Measurements from ENCODE around the gene CEP85. TPM values are rescaled to one million over a fixed set of nuclear protein-coding genes. Genes with fewer than 3 reads are reported as not detected.
A peak's percentile ranks its signal among the peaks of the same experiment; 100 is the strongest.

CEP85 gene
- total and polyA plus RNA-seq, 4 experiments from 2014 or later = 6.7 to 21.9 (median 14.9) TPM

- no peaks in the 10 kb centered on the region for H3K9me3 Mint-ChIP-seq
- H3K4me1 ChIP-seq (ENCODE audit: insufficient read depth, low read length) = peaks cover 100% of the 10 kb centered on the region
- CTCF ChIA-PET (ENCODE audit: partially characterized antibody) = interaction anchor here (1.7 to 21.6 kb wide), 8 partner anchors 11 to 108 kb away, joined by 5 to 1027 read pairs (median 16); partner anchors contain the start of genes CD52, CEP85, SH3BGRL3 and UBXN11
- no peaks in the 10 kb centered on the region for H3K27me3 Mint-ChIP-seq
- H3K4me3 ChIP-seq (ENCODE audit: low read length in 2 of 2) = peak overlapping the region; percentile 29 to 77
- H3K9me3 ChIP-seq (ENCODE audit: control insufficient read depth in 1 of 2, low read length in 2 of 2) = no peaks in the 10 kb centered on the region
- peak overlapping the region; percentile 93 to 99 (median 97) for H3K27ac Mint-ChIP-seq
- H3K36me3 ChIP-seq (ENCODE audit: insufficient read depth, low read length) = no peaks in the 10 kb centered on the region
- DNase-seq = no peak
- H3K27ac ChIP-seq (ENCODE audit: low read depth, low read length) = peak overlapping the region; percentile 91
- peaks cover 64 to 99% (median 83%) of the 10 kb centered on the region in 4 donors for H3K4me1 Mint-ChIP-seq
- H3K36me3 Mint-ChIP-seq = peaks cover 0 to 15% of the 10 kb centered on the region in 2 donors
- POLR2A ChIA-PET (ENCODE audit: partially characterized antibody) = interaction anchor here (1.0 to 38.6 kb wide), 17 partner anchors 9 to 184 kb away, joined by 3 to 3358 read pairs (median 8); partner anchors contain the start of genes CD52, CEP85, DHDDS and HMGN2
- intact Hi-C loops (cut with micrococcal nuclease) = loop anchor here (1.0 kb wide), 1 partner anchor 19 kb away; no protein-coding TSS in a partner anchor
- H3K27me3 ChIP-seq (ENCODE audit: insufficient read depth, low read length) = no peaks in the 10 kb centered on the region
- peak overlapping the region; percentile 21 to 92 (median 80) for H3K4me3 Mint-ChIP-seq
These were observed 53.8 kb downstream of the CEP85 start for GRCh38 chr1:26287811-26288210.

- intact Hi-C loops (cut with micrococcal nuclease) = no loop called here
- Histone ChIP-seq H3K9me3 (ENCODE audit: control insufficient read depth in 1 of 2, low read length in 2 of 2) (no peaks in the 10 kb centered on the region), H3K36me3 (ENCODE audit: insufficient read depth, low read length) (no peaks in the 10 kb centered on the region), H3K4me1 (ENCODE audit: insufficient read depth, low read length) (peaks cover 98% of the 10 kb centered on the region), H3K27me3 (ENCODE audit: insufficient read depth, low read length) (no peaks in the 10 kb centered on the region), H3K27ac (ENCODE audit: low read depth, low read length) (peak overlapping the region; percentile 91), H3K4me3 (ENCODE audit: low read length in 2 of 2) (peak overlapping the region in 1 of 2 donors; percentile 29)
- ChIA-PET CTCF (ENCODE audit: partially characterized antibody) (interaction anchor here (0.7 to 21.6 kb wide), 14 partner anchors 11 to 129 kb away, joined by 3 to 1027 read pairs (median 6); partner anchors contain the start of genes CD52, CEP85, SH3BGRL3 and UBXN11), POLR2A (ENCODE audit: partially characterized antibody) (interaction anchor here (0.9 to 38.6 kb wide), 17 partner anchors 10 to 212 kb away, joined by 3 to 3358 read pairs (median 8); partner anchors contain the start of genes CD52, CEP85, DHDDS and HMGN2)
- DNase-seq = peak in 4 of 5 donors; percentile 42 to 83 (median 45)
- Mint-ChIP-seq H3K27ac (peak overlapping the region; percentile 93 to 99 (median 97)), H3K4me1 (peaks cover 60 to 96% (median 76%) of the 10 kb centered on the region in 4 donors), H3K9me3 (no peaks in the 10 kb centered on the region), H3K27me3 (no peaks in the 10 kb centered on the region), H3K36me3 (peaks cover 0 to 8% of the 10 kb centered on the region in 2 donors), H3K4me3 (peak overlapping the region; percentile 58 to 92 (median 79))
These were observed 54.4 kb downstream of the CEP85 start for GRCh38 chr1:26288311-26288941.

GRCh38 chr1:26289158-26290059 lies 55.4 kb downstream of the CEP85 start:
- ChIA-PET POLR2A (ENCODE audit: partially characterized antibody) (interaction anchor here (0.9 to 38.6 kb wide), 13 partner anchors 11 to 211 kb away, joined by 3 to 3358 read pairs (median 11); partner anchors contain the start of genes CD52, CEP85, HMGN2 and SH3BGRL3), CTCF (ENCODE audit: partially characterized antibody) (interaction anchor here (0.7 to 21.6 kb wide), 16 partner anchors 10 to 128 kb away, joined by 3 to 1027 read pairs (median 6); partner anchors contain the start of genes CD52, CEP85, SH3BGRL3 and UBXN11)
- Histone ChIP-seq H3K9me3 (ENCODE audit: control insufficient read depth in 1 of 2, low read length in 2 of 2) (no peaks in the 10 kb centered on the region), H3K27ac (ENCODE audit: low read depth, low read length) (peak overlapping the region; percentile 91), H3K4me1 (ENCODE audit: insufficient read depth, low read length) (peaks cover 88% of the 10 kb centered on the region), H3K36me3 (ENCODE audit: insufficient read depth, low read length) (no peaks in the 10 kb centered on the region), H3K27me3 (ENCODE audit: insufficient read depth, low read length) (no peaks in the 10 kb centered on the region), H3K4me3 (ENCODE audit: low read length in 2 of 2) (peak overlapping the region in 1 of 2 donors; percentile 39)
- Mint-ChIP-seq H3K4me3 (peak overlapping the region in 7 of 8 donors; percentile 72 to 92 (median 81)), H3K4me1 (peaks cover 57 to 94% (median 69%) of the 10 kb centered on the region in 4 donors), H3K9me3 (no peaks in the 10 kb centered on the region), H3K27ac (peak overlapping the region; percentile 93 to 99 (median 97)), H3K27me3 (no peaks in the 10 kb centered on the region), H3K36me3 (peaks cover 0 to 4% of the 10 kb centered on the region in 2 donors)
- intact Hi-C loops (cut with micrococcal nuclease) = no loop called here
- DNase-seq = peak in 4 of 5 donors; percentile 26 to 67 (median 38)

- peak in 1 of 5 donors; percentile 20 for DNase-seq
- Histone ChIP-seq H3K4me3 (ENCODE audit: low read length in 2 of 2) (peak overlapping the region in 1 of 2 donors; percentile 39), H3K27me3 (ENCODE audit: insufficient read depth, low read length) (no peaks in the 10 kb centered on the region), H3K27ac (ENCODE audit: low read depth, low read length) (peak overlapping the region; percentile 91), H3K9me3 (ENCODE audit: control insufficient read depth in 1 of 2, low read length in 2 of 2) (no peaks in the 10 kb centered on the region), H3K36me3 (ENCODE audit: insufficient read depth, low read length) (no peaks in the 10 kb centered on the region), H3K4me1 (ENCODE audit: insufficient read depth, low read length) (peaks cover 79% of the 10 kb centered on the region)
- ChIA-PET POLR2A (ENCODE audit: partially characterized antibody) (interaction anchor here (1.1 to 38.6 kb wide), 7 partner anchors 12 to 88 kb away, joined by 3 to 3358 read pairs (median 61); partner anchors contain the start of genes CD52, SH3BGRL3, UBXN11 and ZNF683), CTCF (ENCODE audit: partially characterized antibody) (interaction anchor here (1.1 to 21.6 kb wide), 6 partner anchors 11 to 127 kb away, joined by 3 to 1027 read pairs (median 66); partner anchors contain the start of genes CD52, SH3BGRL3 and UBXN11)
- peak overlapping the region in 7 of 8 donors; percentile 59 to 92 (median 74) for H3K4me3 Mint-ChIP-seq
- H3K36me3 Mint-ChIP-seq = no peaks in the 10 kb centered on the region
- intact Hi-C loops (cut with micrococcal nuclease) = no loop called here
- H3K27me3 Mint-ChIP-seq = no peaks in the 10 kb centered on the region
- H3K9me3 Mint-ChIP-seq = no peaks in the 10 kb centered on the region
- peaks cover 53 to 94% (median 66%) of the 10 kb centered on the region in 4 donors for H3K4me1 Mint-ChIP-seq
- peak overlapping the region; percentile 93 to 99 (median 97) for H3K27ac Mint-ChIP-seq
These were observed 56.3 kb downstream of the CEP85 start for GRCh38 chr1:26290122-26290881.

- Histone ChIP-seq H3K36me3 (ENCODE audit: insufficient read depth, low read length) (no peaks in the 10 kb centered on the region), H3K9me3 (ENCODE audit: control insufficient read depth in 1 of 2, low read length in 2 of 2) (no peaks in the 10 kb centered on the region), H3K27me3 (ENCODE audit: insufficient read depth, low read length) (no peaks in the 10 kb centered on the region), H3K27ac (ENCODE audit: low read depth, low read length) (peak overlapping the region; percentile 91), H3K4me3 (ENCODE audit: low read length in 2 of 2) (no peak overlapping the region), H3K4me1 (ENCODE audit: insufficient read depth, low read length) (peaks cover 73% of the 10 kb centered on the region)
- no peak for DNase-seq
- ChIA-PET POLR2A (ENCODE audit: partially characterized antibody) (interaction anchor here (1.1 to 38.6 kb wide), 5 partner anchors 13 to 80 kb away, joined by 3 to 3358 read pairs (median 61); partner anchors contain the start of genes CD52, SH3BGRL3 and UBXN11), CTCF (ENCODE audit: partially characterized antibody) (interaction anchor here (1.1 to 21.6 kb wide), 5 partner anchors 14 to 126 kb away, joined by 3 to 1027 read pairs (median 124); partner anchors contain the start of genes CD52, SH3BGRL3 and UBXN11)
- H3K9me3 Mint-ChIP-seq = no peaks in the 10 kb centered on the region
- intact Hi-C loops (cut with micrococcal nuclease) = no loop called here
- H3K27me3 Mint-ChIP-seq = no peaks in the 10 kb centered on the region
- peak overlapping the region; percentile 94 to 99 (median 97) for H3K27ac Mint-ChIP-seq
- H3K4me1 Mint-ChIP-seq = peaks cover 56 to 91% (median 66%) of the 10 kb centered on the region in 4 donors
- H3K36me3 Mint-ChIP-seq = no peaks in the 10 kb centered on the region
- peak overlapping the region in 3 of 8 donors; percentile 47 to 81 (median 57) for H3K4me3 Mint-ChIP-seq
These were observed 56.9 kb downstream of the CEP85 start for GRCh38 chr1:26290882-26291261.

GRCh38 chr1:26291433-26291832 lies 57.4 kb downstream of the CEP85 start:
- Mint-ChIP-seq H3K4me1 (peaks cover 53 to 85% (median 62%) of the 10 kb centered on the region in 4 donors), H3K9me3 (no peaks in the 10 kb centered on the region), H3K27ac (peak overlapping the region; percentile 90 to 97 (median 94)), H3K36me3 (peaks cover 0 to 3% of the 10 kb centered on the region in 2 donors), H3K27me3 (no peaks in the 10 kb centered on the region), H3K4me3 (peak overlapping the region in 2 of 8 donors; percentile 23 to 63)
- peaks cover 68% of the 10 kb centered on the region for H3K4me1 ChIP-seq (ENCODE audit: insufficient read depth, low read length)
- H3K27ac ChIP-seq (ENCODE audit: low read depth, low read length) = peak overlapping the region; percentile 91
- ChIA-PET CTCF (ENCODE audit: partially characterized antibody) (interaction anchor here (1.4 to 21.6 kb wide), 3 partner anchors 24 to 125 kb away, joined by 3 to 1027 read pairs (median 307); partner anchors contain the start of genes CD52 and UBXN11), POLR2A (ENCODE audit: partially characterized antibody) (interaction anchor here (9.7 to 38.6 kb wide), 2 partner anchors 13 to 20 kb away, joined by 212 to 3358 read pairs; partner anchors contain the start of genes CD52, SH3BGRL3 and UBXN11)
- no peaks in the 10 kb centered on the region for H3K27me3 ChIP-seq (ENCODE audit: insufficient read depth, low read length)
- DNase-seq = no peak
- no peaks in the 10 kb centered on the region for H3K36me3 ChIP-seq (ENCODE audit: insufficient read depth, low read length)
- intact Hi-C loops (cut with micrococcal nuclease) = no loop called here
- H3K9me3 ChIP-seq (ENCODE audit: control insufficient read depth in 1 of 2, low read length in 2 of 2) = no peaks in the 10 kb centered on the region
- H3K4me3 ChIP-seq (ENCODE audit: low read length in 2 of 2) = no peak overlapping the region
